Occipital lobe (tissue), 2 donors: Measurements from ENCODE around the gene SRGAP2C. TPM values are rescaled to one million over a fixed set of nuclear protein-coding genes. Genes with fewer than 3 reads are reported as not detected.
"Not testable (repeated sequence)": the region's sequence is repeated elsewhere in the genome, so short reads cannot be mapped to it uniquely, and the experiment has no call there.

Source experiments
- DNase-seq: peaks from one replicate; lab custom pipeline; 2025; lab: John Stamatoyannopoulos, UW
- total RNA-seq: library from RNA; depleted of rRNA; stranded (reverse); fragments of >200 nt; gene quantifications from one replicate; pipeline ENCODE4 v1.2.3, GENCODE V29; 2014

Gene SRGAP2C
- total RNA-seq, 1 donor from 2014 or later: 56.6 TPM

GRCh38 chr1:121278777-121279547 lies 94.2 kb downstream of the SRGAP2C start:
- DNase-seq: not testable (repeated sequence)

DNA sequence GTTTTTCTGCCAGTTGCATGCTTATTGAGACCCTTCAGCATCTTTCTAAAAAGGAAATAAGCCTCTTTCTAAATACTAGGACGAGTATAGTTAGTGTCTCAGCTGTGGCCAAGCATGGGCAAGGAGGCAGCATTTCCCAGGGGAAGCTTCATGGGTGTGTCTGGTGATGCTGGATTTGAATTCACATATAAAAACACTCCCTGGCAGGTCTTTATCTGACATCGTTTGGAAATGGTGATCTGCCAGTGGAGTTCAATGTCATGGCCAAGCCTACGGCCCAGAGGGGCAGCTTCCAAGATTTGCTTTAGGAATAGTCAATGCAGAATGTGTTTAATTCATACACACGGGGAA lies 94.7 kb downstream of the SRGAP2C start:
- not testable (repeated sequence) for DNase-seq

DNA sequence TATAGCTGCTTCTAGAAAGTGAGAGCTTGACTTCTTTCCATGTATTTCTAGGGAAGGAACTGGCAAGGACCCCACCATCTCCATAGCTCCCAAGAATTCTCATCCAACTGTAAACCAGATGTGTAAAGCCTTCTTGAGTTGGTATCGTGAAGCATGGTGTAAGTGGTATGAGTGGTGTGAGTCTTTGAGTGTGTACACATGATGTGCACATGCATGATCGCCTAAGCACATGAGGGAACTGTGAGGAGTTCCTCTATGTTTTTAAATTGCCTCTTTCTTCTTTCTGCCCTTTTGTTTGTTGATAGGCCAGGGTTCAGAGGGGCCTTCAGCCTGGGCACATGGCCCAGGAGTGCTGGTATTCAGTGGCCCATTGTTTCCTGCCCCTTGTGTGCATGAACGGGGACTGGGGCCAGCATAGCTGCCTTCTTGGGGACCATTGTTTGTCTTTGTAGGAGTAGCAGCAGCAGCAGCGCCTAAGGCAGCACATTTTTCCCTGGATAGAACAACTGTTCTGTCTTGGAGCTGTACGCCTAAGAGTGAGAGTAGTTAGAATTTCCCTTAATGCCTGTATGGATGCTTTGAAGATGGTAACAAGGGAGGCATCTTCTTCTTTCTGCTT lies 96.0 kb downstream of the SRGAP2C start:
- DNase-seq: not testable (repeated sequence)

DNA sequence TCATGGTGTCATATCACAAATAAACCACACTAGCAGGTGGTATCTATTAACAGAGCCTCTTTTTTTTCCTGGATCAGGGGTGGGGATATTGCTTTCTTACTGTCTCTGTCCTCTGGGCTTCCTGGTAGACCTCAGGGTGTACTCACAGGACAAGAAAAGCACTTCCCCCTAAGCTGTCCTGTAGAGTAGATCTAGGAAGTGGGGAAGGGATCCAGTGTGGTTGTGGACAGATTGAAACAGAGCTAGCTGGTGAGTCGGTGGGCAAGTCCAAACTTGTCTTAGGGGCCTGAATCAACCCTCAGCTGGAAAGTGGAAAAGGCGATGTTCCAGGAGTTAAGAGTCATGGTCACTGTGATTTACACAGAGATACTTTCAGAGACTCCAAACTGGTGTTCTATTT lies 96.7 kb downstream of the SRGAP2C start:
- DNase-seq: not testable (repeated sequence)

DNA sequence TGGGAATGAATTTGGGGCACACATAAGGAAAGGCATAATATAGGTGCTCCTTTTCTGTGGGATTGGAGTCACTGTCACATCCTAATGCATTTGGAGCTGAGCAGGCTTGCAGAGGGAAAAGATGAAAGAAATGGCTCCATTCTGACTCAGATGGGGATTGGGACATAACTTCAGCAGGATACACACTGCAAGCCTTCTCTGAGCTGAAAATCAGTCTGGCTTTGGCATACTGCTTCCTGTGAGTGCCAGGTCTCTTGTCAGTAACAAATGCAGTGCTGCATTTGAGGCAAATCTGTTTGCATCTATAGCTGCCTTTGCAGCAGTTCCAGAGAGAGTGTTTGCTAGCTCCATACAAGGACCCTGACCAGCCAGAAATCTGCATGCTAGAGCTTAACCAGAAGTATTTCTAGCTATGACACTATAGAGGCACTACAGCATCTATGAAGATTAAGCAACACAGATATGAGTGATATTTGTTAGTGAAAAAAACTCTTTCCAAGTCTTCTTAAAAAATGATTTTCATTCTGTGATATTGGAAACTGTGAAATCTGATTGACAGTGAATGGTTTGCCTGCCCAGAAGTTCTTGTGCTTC lies 98.9 kb downstream of the SRGAP2C start:
- DNase-seq: not testable (repeated sequence)

- not testable (repeated sequence) for DNase-seq
Measured at GRCh38 chr1:121292590-121292989, 107.8 kb downstream of the SRGAP2C start.

DNA sequence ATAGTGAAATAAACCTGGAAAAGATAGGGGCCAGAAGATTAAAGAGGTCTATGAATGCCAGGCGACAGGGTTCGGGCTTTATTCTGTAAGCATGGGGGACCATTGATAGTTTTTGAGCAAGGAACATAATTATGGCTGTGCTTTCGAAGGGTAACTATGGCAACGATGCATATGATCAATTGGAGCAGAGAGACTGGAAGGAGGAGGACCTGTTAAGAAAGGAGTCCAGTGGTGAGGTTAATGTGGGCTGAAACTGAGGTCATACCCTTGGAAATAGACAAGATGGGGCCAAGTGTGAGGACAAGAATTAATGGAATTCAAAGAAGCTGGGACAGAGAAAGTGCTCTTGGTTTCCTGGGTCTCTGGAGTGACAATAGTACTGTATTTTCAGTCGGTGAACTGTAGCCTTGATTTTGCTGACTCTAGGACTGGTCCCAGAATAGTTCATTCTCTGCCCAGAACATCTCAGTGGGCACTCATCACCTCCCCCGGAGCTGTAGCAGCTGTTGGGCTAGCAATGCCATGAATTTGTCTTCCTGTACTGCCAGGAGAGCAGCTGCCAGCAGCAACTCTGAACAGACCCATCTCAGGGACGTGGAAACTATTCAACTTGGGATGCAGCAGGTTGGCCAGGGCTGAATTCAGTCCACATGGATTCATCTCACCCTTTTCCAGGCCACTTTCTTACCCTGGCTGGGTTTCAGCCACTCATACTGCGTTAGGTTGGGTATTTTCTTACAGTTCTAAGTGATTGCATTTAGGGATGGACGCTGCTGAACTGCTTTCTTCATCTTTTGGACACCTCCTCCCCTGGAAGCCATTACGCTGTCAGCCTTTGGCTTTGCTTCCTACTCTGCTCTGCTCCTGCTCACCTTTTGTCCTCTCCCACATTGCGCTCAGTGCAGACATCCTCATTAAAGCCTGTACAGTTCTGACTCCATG lies 108.8 kb downstream of the SRGAP2C start:
- not testable (repeated sequence) for DNase-seq

DNA sequence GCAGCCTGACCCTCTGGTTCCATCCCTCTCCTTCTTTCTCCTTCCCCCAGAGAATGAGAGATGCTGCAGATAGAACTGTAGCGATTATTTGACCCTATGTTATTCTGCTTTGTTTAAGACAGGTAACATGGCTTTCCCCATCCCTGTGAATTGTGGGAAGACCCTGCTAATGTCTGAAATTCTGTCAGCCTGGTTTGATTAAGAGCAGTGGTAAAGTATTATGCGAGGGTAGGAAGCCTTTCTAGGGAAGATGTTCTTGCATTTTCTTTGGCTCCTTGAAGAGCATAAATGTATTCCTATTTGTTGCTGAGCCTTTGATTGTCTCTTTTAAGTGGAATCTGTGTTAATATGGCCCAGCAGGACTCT lies 109.4 kb downstream of the SRGAP2C start:
- DNase-seq: not testable (repeated sequence)

GRCh38 chr1:121296563-121296962 lies 111.8 kb downstream of the SRGAP2C start:
- DNase-seq: not testable (repeated sequence)

GRCh38 chr1:121298529-121298928 lies 113.8 kb downstream of the SRGAP2C start:
- not testable (repeated sequence) for DNase-seq

DNA sequence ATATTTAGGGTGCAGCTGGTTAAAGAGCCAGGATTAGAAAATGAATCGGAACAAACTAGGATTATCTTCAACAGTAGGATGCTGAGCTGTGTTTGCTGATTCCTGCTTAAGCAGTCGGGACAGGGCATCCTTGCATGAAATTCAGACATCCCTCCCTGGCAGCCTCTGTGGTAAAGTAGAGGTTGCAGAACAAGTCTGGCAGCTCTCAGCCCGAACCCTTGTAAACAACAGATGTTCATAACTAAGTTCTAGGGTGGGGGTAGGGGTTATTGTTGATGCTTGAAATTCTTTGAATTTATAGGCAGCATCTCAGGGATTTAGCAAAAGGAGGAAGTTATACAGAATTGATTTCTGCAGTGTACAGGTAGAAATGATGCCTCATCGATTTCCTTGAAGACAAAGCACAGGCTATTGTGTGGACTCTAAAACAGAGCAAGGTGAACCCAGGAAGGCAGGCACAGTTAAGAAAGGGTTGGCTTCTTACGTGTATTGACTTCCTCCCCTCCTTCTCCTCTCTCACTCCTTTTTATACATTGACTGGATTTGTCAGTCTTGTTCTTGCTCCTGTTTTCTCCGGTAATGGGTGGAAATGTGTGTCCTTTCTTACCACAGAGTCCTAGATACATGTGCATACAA lies 114.9 kb downstream of the SRGAP2C start:
- DNase-seq: not testable (repeated sequence)

- not testable (repeated sequence) for DNase-seq
Measured at GRCh38 chr1:121301876-121302275, 117.1 kb downstream of the SRGAP2C start.

DNA sequence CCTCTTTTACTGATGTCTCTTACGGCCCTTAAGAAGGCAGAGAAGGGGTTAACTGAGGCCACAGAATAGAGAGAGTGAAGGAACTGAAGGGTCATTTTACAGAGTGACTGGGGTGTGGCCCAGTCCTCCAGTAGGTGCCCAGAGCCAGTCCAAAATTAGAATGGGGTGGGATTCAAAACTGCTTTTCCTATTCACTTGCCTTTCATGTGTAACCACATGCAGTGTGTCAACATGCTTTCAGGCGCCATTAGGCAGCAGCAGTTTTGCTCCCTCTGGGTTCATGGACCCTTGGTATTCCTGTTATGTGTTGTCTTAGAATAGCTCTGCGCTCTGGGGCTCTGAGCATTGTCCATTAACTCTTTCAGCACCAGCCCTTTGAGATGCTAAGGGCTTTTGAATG lies 123.0 kb downstream of the SRGAP2C start:
- DNase-seq: not testable (repeated sequence)

DNA sequence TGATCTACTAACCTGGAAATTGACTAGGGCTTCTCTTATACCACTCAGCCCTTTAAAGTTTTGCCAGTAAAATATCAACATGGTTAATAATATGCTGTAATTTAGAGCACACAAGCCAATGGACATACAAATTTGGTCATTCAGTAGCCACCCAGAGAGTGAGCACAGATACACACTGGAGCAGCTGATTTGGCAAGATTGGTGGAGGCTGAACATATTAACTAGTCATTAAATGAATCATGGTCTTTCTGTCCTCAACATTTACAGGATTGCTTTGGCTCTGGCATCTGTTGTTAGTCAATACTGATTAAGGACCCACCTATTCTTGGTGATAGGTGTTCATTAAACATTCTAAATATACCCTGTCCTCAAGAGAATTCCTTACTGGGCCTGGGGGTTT lies 130.7 kb downstream of the SRGAP2C start:
- DNase-seq: not testable (repeated sequence)

DNA sequence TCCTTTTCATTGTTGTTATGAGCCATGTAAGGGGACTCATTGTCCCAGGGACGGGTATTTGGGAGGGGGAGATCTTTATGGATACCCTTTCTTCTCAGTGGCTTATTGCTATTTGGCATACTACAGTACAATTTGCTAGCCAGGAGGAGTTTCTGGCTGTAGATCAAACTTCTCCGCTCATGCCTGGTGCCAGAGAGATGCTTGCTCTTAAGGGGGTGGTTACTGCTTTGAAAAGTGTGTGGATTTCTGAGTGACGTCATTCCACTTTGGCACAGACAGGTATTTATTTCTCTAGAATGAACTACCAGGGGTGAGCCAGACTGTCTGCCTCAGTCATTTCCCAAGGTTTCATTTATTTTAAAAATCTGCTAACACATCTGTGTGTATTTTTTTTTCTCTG lies 131.3 kb downstream of the SRGAP2C start:
- DNase-seq: not testable (repeated sequence)

DNA sequence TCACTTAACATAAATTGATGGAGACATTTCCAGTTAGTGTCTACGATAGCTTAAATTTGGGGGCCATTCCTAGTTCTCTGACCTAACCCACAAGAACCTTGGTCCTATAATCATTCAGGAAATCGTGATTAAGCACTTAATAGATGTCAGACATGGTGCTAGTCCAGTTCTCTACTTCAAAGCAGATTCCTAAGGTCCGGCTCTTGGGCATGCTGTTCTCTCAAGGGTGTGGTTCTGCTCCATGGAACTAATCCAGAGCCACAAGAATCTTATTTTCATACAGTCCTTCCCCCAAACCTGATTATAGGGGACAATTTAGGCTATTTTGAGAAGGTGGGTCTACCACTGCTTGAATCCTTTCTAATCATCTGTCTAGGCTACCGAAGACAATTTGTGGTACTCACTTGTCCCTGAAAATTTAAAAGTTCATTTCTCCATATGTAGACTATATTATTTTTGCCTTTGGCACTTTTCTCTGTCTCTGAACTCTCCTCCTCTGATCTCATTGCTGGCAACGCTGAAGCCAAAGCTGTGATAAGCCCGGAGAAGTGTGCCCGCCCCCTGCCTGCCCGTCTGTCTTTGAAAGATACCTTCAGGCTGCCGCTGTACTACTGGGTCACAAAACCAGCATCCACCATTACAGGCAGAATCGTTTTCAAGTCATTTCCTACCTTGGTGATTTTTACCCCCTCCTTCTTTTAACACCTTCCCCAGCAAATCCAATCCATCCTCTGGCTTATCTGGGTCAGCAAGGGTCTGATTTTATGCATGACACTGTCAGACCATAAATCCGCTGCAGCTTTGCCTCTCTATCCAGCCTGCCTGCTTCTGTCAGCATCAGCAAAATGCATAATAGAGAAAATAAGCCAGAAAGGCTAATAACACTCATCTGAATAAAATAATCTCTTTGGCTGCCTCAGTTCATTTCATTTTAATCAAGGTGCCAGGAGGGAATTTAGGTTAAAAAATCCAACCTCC lies 133.0 kb downstream of the SRGAP2C start:
- DNase-seq: not testable (repeated sequence)

GRCh38 chr1:121318687-121319086 lies 133.9 kb downstream of the SRGAP2C start:
- DNase-seq: not testable (repeated sequence)

GRCh38 chr1:121321660-121322059 lies 136.9 kb downstream of the SRGAP2C start:
- DNase-seq: not testable (repeated sequence)

DNA sequence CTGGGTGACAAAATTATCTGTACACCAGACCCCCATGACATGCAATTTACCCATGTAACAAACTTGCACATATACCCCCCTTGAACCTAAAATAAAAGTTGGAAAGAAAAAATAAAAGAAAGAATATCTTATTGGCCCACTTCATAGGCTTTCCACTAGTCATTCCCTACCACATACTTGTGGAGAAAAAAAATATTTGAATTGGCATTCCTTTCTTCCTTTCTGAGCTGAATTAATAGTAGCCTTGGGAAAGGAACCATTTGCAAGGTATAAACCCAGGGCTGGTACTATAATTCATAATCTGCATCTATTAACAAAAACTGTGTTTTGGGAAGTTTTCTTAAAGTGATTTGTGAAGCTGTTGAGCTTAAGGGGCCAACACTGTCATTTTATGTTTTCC lies 140.0 kb downstream of the SRGAP2C start:
- not testable (repeated sequence) for DNase-seq

GRCh38 chr1:121332141-121332540 lies 147.4 kb downstream of the SRGAP2C start:
- not testable (repeated sequence) for DNase-seq
